NCI-H2107 treated with DMSO at 0.1 percent for 48 hours (cell line): Measurements from ENCODE around the gene TNN.

Experiments used
- DNase-seq: peaks from one replicate; lab custom pipeline; 2025; ENCODE audit not compliant: unreplicated experiment; lab: John Stamatoyannopoulos, UW

TNN gene

GRCh38 chr1:175171036-175171913, 103.6 kb downstream of the TNN start:
- no peak for DNase-seq

GRCh38 chr1:175172503-175172902, 104.9 kb downstream of the TNN start:
- DNase-seq, result peak; percentile 81

- DNase-seq, result no peak
Measured at GRCh38 chr1:175173531-175173930, 105.9 kb downstream of the TNN start.

- no peak for DNase-seq
Measured at GRCh38 chr1:175174309-175175102, 106.9 kb downstream of the TNN start.

- no peak for DNase-seq
Measured at GRCh38 chr1:175176246-175176645, 108.6 kb downstream of the TNN start.

GRCh38 chr1:175178056-175178455, 110.4 kb downstream of the TNN start:
- no peak for DNase-seq

GRCh38 chr1:175178456-175178855, 110.8 kb downstream of the TNN start:
- no peak for DNase-seq

GRCh38 chr1:175179837-175180590, 112.4 kb downstream of the TNN start:
- DNase-seq, result no peak

GRCh38 chr1:175182201-175182746, 114.6 kb downstream of the TNN start:
- DNase-seq, result no peak

GRCh38 chr1:175183586-175183985, 116.0 kb downstream of the TNN start:
- no peak for DNase-seq

GRCh38 chr1:175185903-175186302, 118.3 kb downstream of the TNN start:
- no peak for DNase-seq

- DNase-seq, result no peak
Measured at GRCh38 chr1:175186433-175187160, 119.0 kb downstream of the TNN start.

- no peak for DNase-seq
Measured at GRCh38 chr1:175188936-175189335, 121.3 kb downstream of the TNN start.

GRCh38 chr1:175191659-175192058, 124.0 kb downstream of the TNN start:
- peak; percentile 54 for DNase-seq

GRCh38 chr1:175192111-175192629, 124.5 kb downstream of the TNN start:
- no peak for DNase-seq

- peak; percentile 49 for DNase-seq
Measured at GRCh38 chr1:175192630-175193526, 125.2 kb downstream of the TNN start, which contains the start of gene KIAA0040. KIAA0040 (minus strand) TSS chr1:175192776; CDS start chr1:175161013, 31,763 bp downstream.

GRCh38 chr1:175193527-175193910, 125.9 kb downstream of the TNN start:
- DNase-seq, result no peak

GRCh38 chr1:175195281-175195680, 127.6 kb downstream of the TNN start:
- DNase-seq, result no peak

- no peak for DNase-seq
Measured at GRCh38 chr1:175195798-175196197, 128.2 kb downstream of the TNN start.
